GM12892 (cell line): ENCODE measurements around the gene SMARCD1.

Source experiments
- DNase-seq: peaks from one replicate; pipeline ENCODE4 v3.0.0; 2011; ENCODE audit not compliant: insufficient read length
- FAIRE-seq: peaks from 2 replicates; lab custom pipeline; 2011; peaks lifted over from hg19 to GRCh38; lab: Jason Lieb, UNC
- POLR2A ChIP-seq: IDR thresholded peaks from 2 replicates; pipeline ENCODE4 v1.6.1; 2011; ENCODE audit warnings: low read depth, low read length, control low read depth
- POLR2AphosphoS5 ChIP-seq: IDR thresholded peaks from 2 replicates; pipeline ENCODE4 v1.6.1; 2011; ENCODE audit warnings: low read depth, low read length, control low read depth
- TAF1 ChIP-seq: IDR thresholded peaks from 2 replicates; pipeline ENCODE4 v1.6.1; 2011; ENCODE audit warnings: low read depth, mild to moderate bottlenecking, control low read depth, low read length, borderline replicate concordance

Gene SMARCD1

DNA sequence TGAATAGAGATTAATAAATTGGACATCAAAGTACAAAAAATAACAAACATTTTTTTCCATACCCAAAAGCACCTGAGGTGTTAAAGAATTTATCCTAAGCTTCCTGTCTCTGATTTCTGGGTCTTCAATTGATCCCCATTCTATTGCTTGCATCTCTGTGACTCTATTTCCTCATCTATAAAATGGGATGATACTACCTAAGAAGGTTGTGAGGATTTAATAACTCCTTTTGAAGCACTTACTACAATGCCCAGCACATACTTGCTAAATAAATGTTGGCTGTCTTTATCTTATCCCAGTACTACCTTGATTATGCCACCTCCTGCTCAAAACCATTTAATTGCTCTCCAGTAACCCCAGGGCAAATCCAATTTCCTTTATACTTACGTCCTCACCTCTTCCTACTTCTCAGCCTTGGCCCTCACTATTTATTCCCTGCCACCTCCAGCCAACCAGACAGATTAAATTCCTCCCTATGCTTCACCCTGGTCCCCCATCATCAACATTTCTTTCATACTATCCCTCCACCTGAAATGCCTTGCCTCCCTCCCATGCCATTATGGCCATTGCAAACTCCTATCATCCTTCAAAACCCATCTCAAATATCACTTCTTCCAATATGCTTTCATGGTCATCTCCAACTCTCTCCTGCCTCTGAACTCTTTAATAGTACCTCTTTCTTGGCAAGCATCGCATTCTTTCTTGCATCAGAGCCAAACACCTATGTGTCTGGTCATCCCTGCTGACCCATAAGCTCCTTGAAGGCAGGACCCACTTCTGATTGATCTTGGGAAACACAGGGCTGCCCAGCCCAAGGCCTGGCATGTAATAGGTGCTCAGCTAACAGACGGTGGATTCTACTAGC is 35.7 kb upstream of the SMARCD1 start:
- DNase-seq (no peak), FAIRE-seq (no peak)
- TF ChIP-seq POLR2AphosphoS5 (no peak), POLR2A (no peak), TAF1 (no peak)

DNA sequence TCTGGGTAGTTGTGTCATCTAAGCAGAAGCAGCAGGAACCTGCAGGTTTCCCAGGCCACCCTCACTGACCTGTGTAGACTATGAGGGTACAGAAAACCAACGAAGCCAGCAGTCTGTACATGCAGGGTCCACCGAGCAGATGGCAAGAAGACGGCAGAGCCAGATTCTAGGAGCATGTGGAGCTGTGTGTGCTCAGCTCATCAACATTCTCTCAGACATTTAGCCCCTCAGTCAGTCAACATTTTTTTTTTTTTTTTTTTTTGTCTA is 35.1 kb upstream of the SMARCD1 start:
- TF ChIP-seq POLR2AphosphoS5 = no peak
- TF ChIP-seq TAF1 = no peak
- TF ChIP-seq POLR2A = no peak
- FAIRE-seq (no peak), DNase-seq (no peak)

DNA sequence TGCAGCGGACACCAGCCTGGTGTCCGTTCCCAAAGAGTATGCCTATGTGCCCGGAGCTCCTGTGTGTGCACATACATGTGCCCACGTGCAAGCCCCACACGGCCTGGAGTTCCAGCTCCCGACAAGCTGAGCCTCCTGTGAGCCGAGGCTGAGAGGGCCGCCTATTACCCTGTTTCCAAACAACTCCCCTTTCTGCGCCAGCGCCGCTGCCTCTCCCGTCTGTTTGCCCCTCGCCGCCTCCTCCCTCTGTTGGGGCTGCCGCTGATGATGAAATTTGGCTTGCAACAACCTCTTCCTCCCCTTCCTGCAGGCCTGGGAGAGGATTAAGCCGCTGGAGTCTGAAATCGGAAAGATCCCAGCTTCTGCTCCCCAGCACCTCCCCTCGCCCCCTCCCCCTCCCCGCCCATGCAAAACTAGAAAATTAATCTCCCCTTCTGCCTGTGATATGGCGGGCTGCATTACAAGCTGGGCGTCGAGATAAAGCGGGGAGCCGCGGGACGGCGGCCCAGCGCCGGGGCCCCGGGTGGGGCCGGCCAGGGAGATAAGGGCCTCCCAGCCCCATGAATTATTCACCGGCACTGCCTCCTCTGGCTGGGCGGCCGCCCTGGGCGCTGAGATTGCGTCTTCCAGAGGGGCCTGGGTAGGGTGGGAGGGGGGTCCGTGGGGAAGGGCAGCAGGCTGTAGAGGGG is 34.6 kb upstream of the SMARCD1 start:
- no peak for TF ChIP-seq TAF1
- TF ChIP-seq POLR2AphosphoS5 = no peak
- no peak for TF ChIP-seq POLR2A
- no peak for DNase-seq
- no peak for FAIRE-seq

DNA sequence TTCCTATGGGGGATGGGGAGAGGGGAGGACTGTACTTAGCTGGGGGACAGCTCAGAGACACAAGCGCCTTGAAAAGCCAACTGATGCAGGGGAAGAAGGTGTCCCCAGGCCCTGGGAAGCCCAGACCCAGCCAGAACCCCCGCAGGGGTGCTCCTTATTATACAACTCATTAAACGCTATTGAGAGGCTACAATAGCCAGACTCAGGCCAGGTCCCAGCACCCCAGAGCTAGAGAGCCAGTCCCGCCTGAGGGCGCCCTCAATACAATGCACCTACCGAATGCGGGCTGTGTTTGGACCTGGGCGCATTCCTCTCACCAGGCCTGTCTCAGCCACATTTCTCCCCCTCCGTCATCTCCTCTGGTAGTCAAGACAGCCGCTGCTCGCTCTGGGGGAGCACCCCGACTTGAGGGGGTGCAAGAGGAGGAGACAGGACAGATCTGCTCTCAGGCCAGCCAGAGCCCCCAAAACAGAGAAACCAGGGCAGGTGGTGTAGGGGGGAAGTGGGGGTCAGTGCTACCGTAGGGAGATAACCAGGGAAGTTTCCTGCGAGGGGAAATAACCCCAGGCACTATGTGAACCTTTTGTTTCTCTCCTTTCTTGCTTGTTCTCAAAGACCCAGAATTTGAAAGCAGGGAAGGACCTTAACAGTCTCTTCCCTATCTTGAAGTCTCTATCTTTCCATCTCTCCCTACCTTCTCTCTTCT is 33.9 kb upstream of the SMARCD1 start:
- DNase-seq (no peak), FAIRE-seq (no peak)
- TF ChIP-seq POLR2A (no peak), POLR2AphosphoS5 (no peak), TAF1 (no peak)

DNA sequence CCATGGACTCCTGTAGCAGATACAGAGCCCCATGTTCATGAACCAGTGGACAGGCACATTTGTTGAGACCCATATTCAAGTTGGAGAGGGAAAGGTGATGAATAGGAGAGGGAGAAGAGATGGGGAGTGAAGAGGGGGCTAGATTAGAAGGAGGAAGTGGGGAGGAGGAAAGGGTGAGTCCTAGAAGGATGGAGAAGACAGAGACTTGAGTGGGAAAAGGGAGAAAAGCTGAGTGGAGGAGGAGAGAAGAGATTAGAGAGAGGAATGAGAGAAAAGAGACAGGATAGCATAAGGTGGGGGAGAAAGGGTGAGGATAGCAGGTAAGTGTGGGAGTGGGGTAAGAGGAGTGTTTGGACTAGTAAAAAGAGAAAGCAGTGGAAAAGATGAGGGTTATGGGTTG is 32.6 kb upstream of the SMARCD1 start:
- DNase-seq = no peak
- no peak for TF ChIP-seq POLR2A
- no peak for TF ChIP-seq TAF1
- no peak for TF ChIP-seq POLR2AphosphoS5
- no peak for FAIRE-seq

DNA sequence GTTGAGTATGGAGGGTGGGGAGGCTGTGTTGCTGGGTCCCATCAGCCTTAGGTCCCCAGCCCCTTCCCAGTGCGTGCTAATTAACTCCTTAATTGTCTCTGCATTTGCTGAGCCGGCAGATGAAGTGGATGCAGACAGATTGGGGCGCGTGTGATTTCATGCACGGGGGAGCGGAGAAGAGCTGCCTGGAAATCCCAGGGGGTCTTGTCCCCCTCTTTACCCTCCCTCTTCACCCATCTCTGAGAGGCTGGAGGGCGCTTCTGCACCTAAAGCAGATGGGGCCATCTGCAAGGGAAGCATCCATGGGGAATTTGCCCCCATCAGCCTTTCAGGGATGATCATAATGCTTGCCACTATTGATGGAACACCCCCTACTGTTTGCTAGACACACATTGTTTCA is 32.2 kb upstream of the SMARCD1 start:
- TF ChIP-seq POLR2A = no peak
- TF ChIP-seq POLR2AphosphoS5 = no peak
- TF ChIP-seq TAF1 = no peak
- FAIRE-seq = no peak
- DNase-seq = no peak

DNA sequence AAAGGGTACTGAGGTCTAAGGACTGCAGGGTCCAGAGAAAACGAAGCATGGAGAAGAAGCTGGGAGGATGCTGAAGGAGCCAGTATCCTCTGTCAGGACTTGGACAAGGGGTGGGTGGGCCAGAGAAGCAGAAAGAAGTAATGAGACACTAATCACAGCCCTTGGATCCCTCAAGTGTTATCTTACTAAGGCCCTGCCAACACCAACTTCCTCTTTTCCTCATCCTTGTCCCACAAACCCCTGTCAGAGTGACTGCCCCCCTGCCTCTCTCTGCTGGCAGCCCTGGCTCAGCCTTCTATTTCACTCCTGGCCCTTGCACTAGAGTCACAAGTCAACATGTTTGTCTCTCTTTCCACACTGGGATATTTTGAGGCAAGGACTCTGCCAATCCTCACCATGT is 31.6 kb upstream of the SMARCD1 start:
- DNase-seq (no peak), FAIRE-seq (no peak)
- TF ChIP-seq POLR2A (no peak), TAF1 (no peak), POLR2AphosphoS5 (no peak)

DNA sequence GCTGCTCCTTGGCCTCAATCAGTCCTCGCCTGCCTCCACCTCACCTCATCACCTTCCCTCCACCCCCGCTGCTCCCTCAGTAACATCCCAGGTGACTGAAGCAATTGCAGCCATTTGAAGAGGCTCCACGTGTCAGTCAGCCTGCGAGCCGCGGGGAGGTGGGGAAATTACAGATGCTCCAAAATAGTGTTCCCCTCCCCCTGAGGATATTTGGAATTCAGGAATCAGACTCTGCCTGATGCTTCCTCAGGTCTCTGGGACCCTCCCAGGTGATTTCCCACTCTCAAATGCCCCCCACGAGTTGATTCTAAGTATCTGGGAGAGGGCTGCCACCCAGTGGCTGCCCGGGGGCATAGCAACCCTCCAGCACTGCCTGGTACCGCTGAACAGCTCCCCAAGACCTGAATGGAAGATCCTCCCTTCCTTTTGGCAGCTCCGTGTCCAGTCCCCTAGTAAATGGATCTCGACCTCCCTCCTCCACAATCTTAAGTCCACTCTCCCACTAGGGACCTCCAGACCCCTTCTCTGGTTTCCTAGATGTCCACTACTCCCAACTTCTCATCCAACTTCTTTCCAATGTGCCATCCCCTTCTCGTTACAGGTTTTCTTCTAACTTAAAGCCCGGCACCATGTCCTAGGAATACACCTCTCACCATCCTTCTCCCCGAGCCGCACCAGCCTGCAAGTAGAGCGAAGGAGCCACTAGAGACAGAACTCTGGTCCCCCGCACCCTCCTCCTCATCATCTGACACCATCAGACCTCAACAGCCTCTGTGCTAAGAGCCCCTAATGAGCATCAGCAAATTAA is 29.1 kb upstream of the SMARCD1 start:
- TF ChIP-seq POLR2A (no peak), TAF1 (no peak), POLR2AphosphoS5 (no peak)
- peak; percentile 95 for FAIRE-seq
- peak; percentile 71 for DNase-seq

DNA sequence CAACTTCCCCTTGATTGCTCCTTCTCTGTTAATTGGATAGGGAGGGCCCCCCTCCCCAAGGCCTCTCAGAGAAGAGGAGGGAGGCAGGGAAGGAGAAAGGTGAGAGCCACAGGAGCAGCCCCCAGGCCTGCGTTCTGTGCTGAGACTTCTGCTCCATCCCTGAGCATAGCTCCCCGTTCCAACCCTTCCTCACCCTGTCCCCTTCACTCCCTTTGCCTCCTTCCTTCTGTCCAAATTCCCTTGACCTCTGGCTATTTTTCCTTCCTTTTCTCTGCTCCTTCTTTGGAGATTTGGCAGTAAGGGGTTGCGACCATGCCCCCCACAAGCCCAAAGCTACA is 28.5 kb upstream of the SMARCD1 start:
- FAIRE-seq (no peak), DNase-seq (no peak)
- TF ChIP-seq POLR2AphosphoS5 = no peak

DNA sequence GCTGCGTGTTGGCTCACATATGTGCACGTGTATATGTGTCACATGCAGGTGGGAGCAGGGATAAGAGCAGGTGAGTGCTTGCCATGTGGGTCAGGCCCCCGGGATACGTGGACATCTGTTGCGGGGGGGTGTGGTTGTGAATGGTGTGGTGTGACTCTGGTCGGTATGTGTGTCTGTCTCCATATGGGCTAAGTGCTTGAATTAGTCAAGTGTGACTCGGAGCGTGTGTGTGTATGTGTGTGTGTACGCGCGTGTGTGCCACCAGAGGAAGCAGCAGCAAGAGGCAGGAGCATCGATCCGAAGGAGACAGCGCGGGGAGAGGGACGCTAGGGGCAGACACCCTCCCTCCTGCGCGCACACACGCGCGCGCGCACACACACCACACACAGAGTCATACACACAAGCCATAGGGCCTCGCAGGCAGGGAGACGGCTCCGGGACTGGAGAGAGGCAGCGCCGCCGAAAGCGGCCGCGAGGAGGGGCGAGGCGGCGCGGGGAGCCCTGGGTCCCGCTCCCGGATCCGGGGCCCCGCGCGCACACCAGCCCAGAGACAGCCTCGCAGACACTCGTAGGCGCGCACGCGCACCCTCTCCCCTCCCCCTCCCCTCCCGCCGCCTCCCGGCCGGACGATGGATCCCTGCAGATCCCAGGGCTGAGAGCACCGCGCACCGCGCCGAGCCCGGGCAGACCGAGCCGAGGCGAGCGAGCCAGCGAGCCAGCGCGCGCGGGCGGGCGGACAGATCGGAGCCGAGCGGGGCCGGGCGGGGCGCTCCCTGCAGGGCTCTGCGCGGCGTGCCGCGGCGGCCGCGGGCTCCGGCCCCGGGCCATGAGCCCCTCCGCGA is 27.9 kb upstream of the SMARCD1 start, which contains the start of gene ASIC1:
Gene ASIC1, plus strand, starts transcription at position 597 of the 842 bp plus-strand sequence. CDS start 1,171 bp downstream, outside the sequence.
- FAIRE-seq (peak; percentile 85), DNase-seq (peak; percentile 59)
- TF ChIP-seq POLR2A = no peak
- TF ChIP-seq TAF1 = no peak
